ENCODE measurements around the gene DEFB121. TPM values are rescaled to one million over a fixed set of nuclear protein-coding genes. Genes with fewer than 3 reads are reported as not detected.

The DEFB121 gene
- total and polyA plus RNA-seq, 10 of the 15 experiments (the other 5 are each of a cell fraction or from before 2014, with no cell fraction given) = not detected

DNA sequence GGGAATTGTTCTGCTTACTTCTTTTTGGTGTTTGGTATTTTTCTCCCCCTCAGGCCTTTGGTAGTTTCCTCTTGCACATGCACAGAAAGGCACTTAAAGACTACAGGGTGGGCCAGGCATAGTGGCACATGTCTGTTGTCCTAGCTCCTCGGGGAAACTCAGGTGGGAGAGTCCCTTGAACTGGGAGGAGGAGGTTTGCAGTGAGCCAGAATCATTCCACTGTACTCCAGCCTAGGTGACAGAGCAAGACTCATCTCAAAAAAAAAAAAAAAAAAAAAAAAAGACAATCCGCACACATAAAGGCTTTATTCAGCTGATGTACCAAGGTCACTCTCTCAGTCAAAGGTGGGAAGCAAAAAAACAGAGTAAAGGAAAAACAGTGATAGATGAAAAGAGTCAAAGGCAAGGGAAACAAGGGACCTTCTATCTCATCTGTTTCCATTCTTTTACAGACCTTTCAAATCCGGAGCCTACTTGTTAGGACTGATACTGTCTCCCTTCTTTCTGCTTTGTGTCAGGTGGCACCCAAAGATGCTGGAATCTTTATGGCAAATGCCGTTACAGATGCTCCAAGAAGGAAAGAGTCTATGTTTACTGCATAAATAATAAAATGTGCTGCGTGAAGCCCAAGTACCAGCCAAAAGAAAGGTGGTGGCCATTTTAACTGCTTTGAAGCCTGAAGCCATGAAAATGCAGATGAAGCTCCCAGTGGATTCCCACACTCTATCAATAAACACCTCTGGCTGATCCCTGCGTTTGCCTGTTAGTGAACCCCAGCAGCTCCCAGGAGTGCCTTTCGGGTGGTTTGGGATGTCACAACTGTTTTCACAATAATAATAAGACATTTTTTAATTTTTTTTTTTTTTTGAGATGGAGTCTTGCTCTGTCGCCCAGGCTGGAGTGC is 43.7 kb upstream of the DEFB121 start:
- SMC1A ChIA-PET (ENCODE audit: uncharacterized antibody, unreplicated experiment) = no interaction called here

More for the DNA sequence above, 43.7 kb upstream of the DEFB121 start:
- no peaks in the 10 kb centered on the region for H3K9me3 ChIP-seq (replicated peaks; ENCODE audit: control insufficient read depth, insufficient read depth, low read length)
- H4K20me1 ChIP-seq (ENCODE audit: control insufficient read depth, insufficient read depth) = no peaks in the 10 kb centered on the region
- FAIRE-seq = no peak
- H3K27ac ChIP-seq (ENCODE audit: control insufficient read depth, insufficient read depth) = no peak overlapping the region
- no peaks in the 10 kb centered on the region for H3K36me3 ChIP-seq (ENCODE audit: control insufficient read depth in 2 of 2, insufficient read depth in 2 of 2, low read length in 1 of 2)
- H3K79me2 ChIP-seq (ENCODE audit: control insufficient read depth, insufficient read depth, low read length) = no peaks in the 10 kb centered on the region
- RAD21 ChIA-PET (ENCODE audit: unreplicated experiment) = no interaction called here
- no peak for DNase-seq (ENCODE audit: low read depth, low spot score)
- no peak overlapping the region for H3K4me2 ChIP-seq (ENCODE audit: control insufficient read depth, insufficient read depth)
- no peaks in the 10 kb centered on the region for H3K4me1 ChIP-seq (ENCODE audit: control insufficient read depth, insufficient read depth, low read length)
- in situ Hi-C loops (cut with MboI) = no loop called here
- CTCF ChIA-PET = interaction anchor here (1.0 to 1.5 kb wide), 3 partner anchors 11 to 53 kb away, joined by 3 to 9 read pairs (median 4); no protein-coding TSS in a partner anchor
- H3K27me3 ChIP-seq (replicated peaks in 1 of 2; ENCODE audit: control insufficient read depth in 2 of 2, insufficient read depth in 2 of 2, low read length in 1 of 2) = no peaks in the 10 kb centered on the region
- H2AFZ ChIP-seq (ENCODE audit: control insufficient read depth, low read depth, low read length) = no peak overlapping the region
- ATAC-seq = no peak
- POLR2A ChIA-PET = no interaction called here
- no peak overlapping the region for H3K9ac ChIP-seq (ENCODE audit: control insufficient read depth, insufficient read depth, low read length)
- TF ChIP-seq, protein P1, sequence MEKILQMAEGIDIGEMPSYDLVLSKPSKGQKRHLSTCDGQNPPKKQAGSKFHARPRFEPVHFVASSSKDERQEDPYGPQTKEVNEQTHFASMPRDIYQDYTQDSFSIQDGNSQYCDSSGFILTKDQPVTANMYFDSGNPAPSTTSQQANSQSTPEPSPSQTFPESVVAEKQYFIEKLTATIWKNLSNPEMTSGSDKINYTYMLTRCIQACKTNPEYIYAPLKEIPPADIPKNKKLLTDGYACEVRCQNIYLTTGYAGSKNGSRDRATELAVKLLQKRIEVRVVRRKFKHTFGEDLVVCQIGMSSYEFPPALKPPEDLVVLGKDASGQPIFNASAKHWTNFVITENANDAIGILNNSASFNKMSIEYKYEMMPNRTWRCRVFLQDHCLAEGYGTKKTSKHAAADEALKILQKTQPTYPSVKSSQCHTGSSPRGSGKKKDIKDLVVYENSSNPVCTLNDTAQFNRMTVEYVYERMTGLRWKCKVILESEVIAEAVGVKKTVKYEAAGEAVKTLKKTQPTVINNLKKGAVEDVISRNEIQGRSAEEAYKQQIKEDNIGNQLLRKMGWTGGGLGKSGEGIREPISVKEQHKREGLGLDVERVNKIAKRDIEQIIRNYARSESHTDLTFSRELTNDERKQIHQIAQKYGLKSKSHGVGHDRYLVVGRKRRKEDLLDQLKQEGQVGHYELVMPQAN (conservative IDR thresholded peaks at IDR 0.05) = no peak
- TF ChIP-seq, protein P2, sequence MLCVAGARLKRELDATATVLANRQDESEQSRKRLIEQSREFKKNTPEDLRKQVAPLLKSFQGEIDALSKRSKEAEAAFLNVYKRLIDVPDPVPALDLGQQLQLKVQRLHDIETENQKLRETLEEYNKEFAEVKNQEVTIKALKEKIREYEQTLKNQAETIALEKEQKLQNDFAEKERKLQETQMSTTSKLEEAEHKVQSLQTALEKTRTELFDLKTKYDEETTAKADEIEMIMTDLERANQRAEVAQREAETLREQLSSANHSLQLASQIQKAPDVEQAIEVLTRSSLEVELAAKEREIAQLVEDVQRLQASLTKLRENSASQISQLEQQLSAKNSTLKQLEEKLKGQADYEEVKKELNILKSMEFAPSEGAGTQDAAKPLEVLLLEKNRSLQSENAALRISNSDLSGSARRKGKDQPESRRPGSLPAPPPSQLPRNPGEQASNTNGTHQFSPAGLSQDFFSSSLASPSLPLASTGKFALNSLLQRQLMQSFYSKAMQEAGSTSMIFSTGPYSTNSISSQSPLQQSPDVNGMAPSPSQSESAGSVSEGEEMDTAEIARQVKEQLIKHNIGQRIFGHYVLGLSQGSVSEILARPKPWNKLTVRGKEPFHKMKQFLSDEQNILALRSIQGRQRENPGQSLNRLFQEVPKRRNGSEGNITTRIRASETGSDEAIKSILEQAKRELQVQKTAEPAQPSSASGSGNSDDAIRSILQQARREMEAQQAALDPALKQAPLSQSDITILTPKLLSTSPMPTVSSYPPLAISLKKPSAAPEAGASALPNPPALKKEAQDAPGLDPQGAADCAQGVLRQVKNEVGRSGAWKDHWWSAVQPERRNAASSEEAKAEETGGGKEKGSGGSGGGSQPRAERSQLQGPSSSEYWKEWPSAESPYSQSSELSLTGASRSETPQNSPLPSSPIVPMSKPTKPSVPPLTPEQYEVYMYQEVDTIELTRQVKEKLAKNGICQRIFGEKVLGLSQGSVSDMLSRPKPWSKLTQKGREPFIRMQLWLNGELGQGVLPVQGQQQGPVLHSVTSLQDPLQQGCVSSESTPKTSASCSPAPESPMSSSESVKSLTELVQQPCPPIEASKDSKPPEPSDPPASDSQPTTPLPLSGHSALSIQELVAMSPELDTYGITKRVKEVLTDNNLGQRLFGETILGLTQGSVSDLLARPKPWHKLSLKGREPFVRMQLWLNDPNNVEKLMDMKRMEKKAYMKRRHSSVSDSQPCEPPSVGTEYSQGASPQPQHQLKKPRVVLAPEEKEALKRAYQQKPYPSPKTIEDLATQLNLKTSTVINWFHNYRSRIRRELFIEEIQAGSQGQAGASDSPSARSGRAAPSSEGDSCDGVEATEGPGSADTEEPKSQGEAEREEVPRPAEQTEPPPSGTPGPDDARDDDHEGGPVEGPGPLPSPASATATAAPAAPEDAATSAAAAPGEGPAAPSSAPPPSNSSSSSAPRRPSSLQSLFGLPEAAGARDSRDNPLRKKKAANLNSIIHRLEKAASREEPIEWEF (IDR thresholded peaks at IDR 0.05; ENCODE audit: insufficient replicate concordance, low read depth, low read length) = no peak
- TF ChIP-seq, protein P3, sequence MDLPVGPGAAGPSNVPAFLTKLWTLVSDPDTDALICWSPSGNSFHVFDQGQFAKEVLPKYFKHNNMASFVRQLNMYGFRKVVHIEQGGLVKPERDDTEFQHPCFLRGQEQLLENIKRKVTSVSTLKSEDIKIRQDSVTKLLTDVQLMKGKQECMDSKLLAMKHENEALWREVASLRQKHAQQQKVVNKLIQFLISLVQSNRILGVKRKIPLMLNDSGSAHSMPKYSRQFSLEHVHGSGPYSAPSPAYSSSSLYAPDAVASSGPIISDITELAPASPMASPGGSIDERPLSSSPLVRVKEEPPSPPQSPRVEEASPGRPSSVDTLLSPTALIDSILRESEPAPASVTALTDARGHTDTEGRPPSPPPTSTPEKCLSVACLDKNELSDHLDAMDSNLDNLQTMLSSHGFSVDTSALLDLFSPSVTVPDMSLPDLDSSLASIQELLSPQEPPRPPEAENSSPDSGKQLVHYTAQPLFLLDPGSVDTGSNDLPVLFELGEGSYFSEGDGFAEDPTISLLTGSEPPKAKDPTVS (IDR thresholded peaks at IDR 0.05; ENCODE audit: low read depth, low read length) = no peak
- TF ChIP-seq MTA3 (IDR thresholded peaks at IDR 0.05; ENCODE audit: borderline replicate concordance, low read length) (no peak), STAT1 (conservative IDR thresholded peaks at IDR 0.05) (no peak)
- no peak overlapping the region for H3K4me3 ChIP-seq
- intact Hi-C loops (cut with micrococcal nuclease; ENCODE audit: unreplicated experiment) = no loop called here
- 28% methylated on average over 8 of the region's 8 CpGs for WGBS (ENCODE audit: insufficient coverage, insufficient replicate concordance, low lambda C conversion rate, missing lambda C conversion rate)
- BruUV-seq (replicated peaks) = no TSS peak

Data from GM12878 (cell line).